ENCODE measurements around the gene TSC2. TPM values are rescaled to one million over a fixed set of nuclear protein-coding genes. Genes with fewer than 3 reads are reported as not detected.

The TSC2 gene
- total and polyA plus RNA-seq, 10 donors = 20.7 to 185 (median 93.8) TPM

- Histone ChIP-seq H3K9me3 (no peaks in the 10 kb centered on the region), H3K4me1 (peaks cover 0 to 7% (median 3%) of the 10 kb centered on the region in 6 donors), H3K36me3 (peaks cover 0 to 100% (median 94%) of the 10 kb centered on the region in 6 donors), H3K27me3 (replicated peaks in 1 of 7) (no peaks in the 10 kb centered on the region), H3K27ac (no peak overlapping the region), H3K4me3 (no peak overlapping the region)
- intact Hi-C loops (cut with DNase I; ENCODE audit: low total_unique reads) = no loop called here
- WGBS, 5 donors = 92 to 98% (median 95%) methylated on average over 17 of the region's 17 CpGs
- no peak for DNase-seq
- TF ChIP-seq CTCF (IDR thresholded peaks at IDR 0.05 in 8 of 11, conservative IDR thresholded peaks at IDR 0.05 in 3 of 11) (no peak), POLR2A (IDR thresholded peaks at IDR 0.05) (no peak), POLR2AphosphoS5 (IDR thresholded peaks at IDR 0.05) (no peak)
These were observed 29.2 kb downstream of the TSC2 start for GRCh38 chr16:2077016-2077415.

- WGBS, 5 donors = 90 to 97% (median 95%) methylated on average over 13 to 21 of the region's 21 CpGs
- Histone ChIP-seq H3K27ac (no peak overlapping the region), H3K36me3 (peaks cover 0 to 100% (median 94%) of the 10 kb centered on the region in 6 donors)
These were observed 29.9 kb downstream of the TSC2 start for GRCh38 chr16:2077696-2078095.

GRCh38 chr16:2078096-2078495 is 30.3 kb downstream of the TSC2 start:
- Histone ChIP-seq H3K4me3 (no peak overlapping the region), H3K27ac (no peak overlapping the region), H3K9me3 (no peaks in the 10 kb centered on the region), H3K27me3 (replicated peaks in 1 of 7) (no peaks in the 10 kb centered on the region), H3K4me1 (peaks cover 0 to 18% (median 9%) of the 10 kb centered on the region in 6 donors), H3K36me3 (peaks cover 0 to 100% (median 94%) of the 10 kb centered on the region in 6 donors)
- no peak for TF ChIP-seq POLR2A (IDR thresholded peaks at IDR 0.05)
- no peak for TF ChIP-seq CTCF (IDR thresholded peaks at IDR 0.05 in 8 of 11, conservative IDR thresholded peaks at IDR 0.05 in 3 of 11)
- no peak for TF ChIP-seq POLR2AphosphoS5 (IDR thresholded peaks at IDR 0.05)
- DNase-seq = no peak
- WGBS, 5 donors = 94 to 98% (median 97%) methylated on average over 6 to 7 of the region's 7 CpGs
- intact Hi-C loops (cut with DNase I; ENCODE audit: low total_unique reads) = no loop called here

More at GRCh38 chr16:2077696-2078095, 29.9 kb downstream of the TSC2 start:
- intact Hi-C loops (cut with DNase I; ENCODE audit: low total_unique reads) = no loop called here
- no peak for TF ChIP-seq POLR2AphosphoS5 (IDR thresholded peaks at IDR 0.05)
- TF ChIP-seq POLR2A (IDR thresholded peaks at IDR 0.05) = no peak
- no peak for TF ChIP-seq CTCF (IDR thresholded peaks at IDR 0.05 in 8 of 11, conservative IDR thresholded peaks at IDR 0.05 in 3 of 11)
- H3K9me3 ChIP-seq = no peaks in the 10 kb centered on the region
- no peak overlapping the region for H3K4me3 ChIP-seq
- DNase-seq = no peak
- peaks cover 0 to 14% (median 7%) of the 10 kb centered on the region in 6 donors for H3K4me1 ChIP-seq
- H3K27me3 ChIP-seq (replicated peaks in 1 of 7) = no peaks in the 10 kb centered on the region

GRCh38 chr16:2078691-2079090 is 30.9 kb downstream of the TSC2 start:
- peaks cover 0 to 23% (median 12%) of the 10 kb centered on the region in 6 donors for H3K4me1 ChIP-seq
- no peaks in the 10 kb centered on the region for H3K27me3 ChIP-seq (replicated peaks in 1 of 7)
- intact Hi-C loops (cut with DNase I; ENCODE audit: low total_unique reads) = no loop called here
- H3K4me3 ChIP-seq = no peak overlapping the region
- WGBS, 5 donors = 93 to 97% (median 95%) methylated on average over 7 to 23 of the region's 23 CpGs
- TF ChIP-seq POLR2A (IDR thresholded peaks at IDR 0.05) = no peak
- TF ChIP-seq POLR2AphosphoS5 (IDR thresholded peaks at IDR 0.05) = no peak
- no peak for TF ChIP-seq CTCF (IDR thresholded peaks at IDR 0.05 in 8 of 11, conservative IDR thresholded peaks at IDR 0.05 in 3 of 11)
- H3K9me3 ChIP-seq = no peaks in the 10 kb centered on the region
- no peak for DNase-seq
- H3K27ac ChIP-seq = no peak overlapping the region
- peaks cover 0 to 100% (median 91%) of the 10 kb centered on the region in 6 donors for H3K36me3 ChIP-seq

Measured in spleen (tissue), 11 donors.